Measurements from ENCODE around the gene RCVRN.

DNA sequence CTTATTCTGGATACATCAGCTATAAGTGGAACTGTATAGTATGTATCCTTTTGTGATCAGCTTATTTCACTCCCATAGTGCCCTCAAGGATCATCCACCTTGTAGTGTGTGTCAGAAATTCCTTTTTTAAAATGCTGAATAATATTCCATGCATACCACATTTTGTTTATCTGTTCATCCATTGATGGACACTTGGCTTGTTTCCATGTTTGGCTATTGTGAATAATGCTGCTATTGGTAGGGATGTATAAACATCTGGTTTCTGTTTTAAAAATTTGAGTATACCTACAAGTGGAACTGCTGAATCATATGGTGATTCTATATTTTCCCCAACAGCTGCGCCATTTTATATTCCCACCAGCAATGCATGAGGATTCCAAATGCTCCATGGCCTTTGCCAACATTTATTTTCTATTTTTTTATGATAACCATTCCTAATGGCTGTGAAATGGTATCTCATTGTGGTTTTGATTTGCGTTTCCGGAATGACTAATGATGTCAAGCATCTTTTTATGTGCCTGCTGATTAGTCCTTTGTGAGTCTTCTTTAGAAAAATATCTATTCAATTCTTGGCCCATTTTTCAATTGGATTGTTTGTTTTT lies 11.6 kb downstream of the RCVRN start:
- TF ChIP-seq CTCF (conservative IDR thresholded peaks at IDR 0.05) (no peak), EZH2 (IDR thresholded peaks at IDR 0.05; ENCODE audit: low read depth) (no peak)
